HG03103 (cell line): ENCODE data around the gene ABCA13.
"Not testable (repeated sequence)": the region's sequence is repeated elsewhere in the genome, so short reads cannot be mapped to it uniquely, and the experiment has no call there.

Source experiments
- ATAC-seq: cut with Tn5 transposase; IDR thresholded peaks from one replicate; pipeline ENCODE4 v1.9.1; 2021; ENCODE audit warnings: low read depth; ENCODE audit not compliant: unreplicated experiment

The ABCA13 gene, protein sequence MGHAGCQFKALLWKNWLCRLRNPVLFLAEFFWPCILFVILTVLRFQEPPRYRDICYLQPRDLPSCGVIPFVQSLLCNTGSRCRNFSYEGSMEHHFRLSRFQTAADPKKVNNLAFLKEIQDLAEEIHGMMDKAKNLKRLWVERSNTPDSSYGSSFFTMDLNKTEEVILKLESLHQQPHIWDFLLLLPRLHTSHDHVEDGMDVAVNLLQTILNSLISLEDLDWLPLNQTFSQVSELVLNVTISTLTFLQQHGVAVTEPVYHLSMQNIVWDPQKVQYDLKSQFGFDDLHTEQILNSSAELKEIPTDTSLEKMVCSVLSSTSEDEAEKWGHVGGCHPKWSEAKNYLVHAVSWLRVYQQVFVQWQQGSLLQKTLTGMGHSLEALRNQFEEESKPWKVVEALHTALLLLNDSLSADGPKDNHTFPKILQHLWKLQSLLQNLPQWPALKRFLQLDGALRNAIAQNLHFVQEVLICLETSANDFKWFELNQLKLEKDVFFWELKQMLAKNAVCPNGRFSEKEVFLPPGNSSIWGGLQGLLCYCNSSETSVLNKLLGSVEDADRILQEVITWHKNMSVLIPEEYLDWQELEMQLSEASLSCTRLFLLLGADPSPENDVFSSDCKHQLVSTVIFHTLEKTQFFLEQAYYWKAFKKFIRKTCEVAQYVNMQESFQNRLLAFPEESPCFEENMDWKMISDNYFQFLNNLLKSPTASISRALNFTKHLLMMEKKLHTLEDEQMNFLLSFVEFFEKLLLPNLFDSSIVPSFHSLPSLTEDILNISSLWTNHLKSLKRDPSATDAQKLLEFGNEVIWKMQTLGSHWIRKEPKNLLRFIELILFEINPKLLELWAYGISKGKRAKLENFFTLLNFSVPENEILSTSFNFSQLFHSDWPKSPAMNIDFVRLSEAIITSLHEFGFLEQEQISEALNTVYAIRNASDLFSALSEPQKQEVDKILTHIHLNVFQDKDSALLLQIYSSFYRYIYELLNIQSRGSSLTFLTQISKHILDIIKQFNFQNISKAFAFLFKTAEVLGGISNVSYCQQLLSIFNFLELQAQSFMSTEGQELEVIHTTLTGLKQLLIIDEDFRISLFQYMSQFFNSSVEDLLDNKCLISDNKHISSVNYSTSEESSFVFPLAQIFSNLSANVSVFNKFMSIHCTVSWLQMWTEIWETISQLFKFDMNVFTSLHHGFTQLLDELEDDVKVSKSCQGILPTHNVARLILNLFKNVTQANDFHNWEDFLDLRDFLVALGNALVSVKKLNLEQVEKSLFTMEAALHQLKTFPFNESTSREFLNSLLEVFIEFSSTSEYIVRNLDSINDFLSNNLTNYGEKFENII (N-terminal part only)

DNA sequence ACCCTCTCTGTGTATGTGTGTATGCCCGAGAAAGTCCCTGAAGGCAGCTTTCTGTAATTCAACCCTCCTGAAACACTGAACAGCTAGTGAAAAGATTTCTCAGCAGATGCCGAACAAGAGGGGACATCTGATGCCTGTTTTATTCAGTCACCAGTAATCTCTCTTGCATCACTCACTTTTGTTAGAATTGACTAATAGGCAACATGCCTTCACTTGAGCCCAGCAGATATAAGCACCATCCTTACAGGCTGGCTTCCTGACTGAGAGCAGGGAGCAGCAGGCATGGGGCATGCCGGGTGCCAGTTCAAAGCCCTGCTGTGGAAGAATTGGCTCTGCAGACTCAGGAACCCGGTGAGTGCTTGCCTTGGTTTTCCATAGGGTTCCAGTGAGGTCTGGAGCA is at the start of gene ABCA13:
ABCA13 (plus strand) TSS at position 257 of the 400 bp plus-strand sequence; CDS start at position 283, 26 bp downstream.
- ATAC-seq: no peak

DNA sequence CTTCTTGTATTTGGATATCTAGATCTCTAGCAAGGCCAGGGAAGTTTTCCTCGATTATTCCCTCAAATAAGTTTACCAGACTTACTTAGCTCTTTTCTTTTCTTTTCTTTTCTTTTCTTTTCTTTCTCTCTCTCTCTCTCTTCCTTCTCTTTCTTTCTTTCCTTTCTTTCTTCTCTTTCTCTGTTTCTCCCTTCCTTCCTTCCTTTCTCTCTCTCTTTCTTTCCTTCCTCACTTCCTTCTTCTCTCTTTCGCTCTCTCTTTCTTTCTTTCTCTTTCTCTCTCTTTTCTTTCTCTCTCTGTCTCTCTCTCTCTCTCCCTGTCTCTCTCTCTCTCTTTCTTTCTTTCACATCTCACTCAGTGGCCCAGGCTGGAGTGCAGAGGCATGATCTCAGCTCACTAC is 45.2 kb upstream of the ABCA13 start:
- ATAC-seq: no peak

DNA sequence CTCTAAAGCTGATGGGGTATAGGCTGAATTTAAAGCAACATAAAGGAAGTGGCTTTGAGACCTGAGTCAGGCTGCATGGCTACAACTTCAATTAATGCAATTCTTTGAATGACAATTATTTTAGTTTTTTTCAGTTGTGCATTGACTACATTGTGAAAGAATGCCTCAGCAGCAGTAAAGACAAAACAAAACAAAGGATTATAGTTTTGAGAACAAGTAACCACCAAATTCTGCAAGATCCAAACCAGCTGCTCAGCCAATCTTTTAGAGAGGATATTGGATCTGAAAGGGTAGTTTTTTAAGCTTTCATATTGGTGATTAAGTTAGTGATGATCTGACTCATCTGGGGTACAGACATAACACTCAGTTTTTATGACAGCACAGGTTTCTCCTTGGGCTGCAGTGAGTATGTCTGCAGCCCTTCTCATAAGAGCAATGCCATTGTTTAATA is 40.6 kb upstream of the ABCA13 start:
- ATAC-seq: peak; percentile 60

DNA sequence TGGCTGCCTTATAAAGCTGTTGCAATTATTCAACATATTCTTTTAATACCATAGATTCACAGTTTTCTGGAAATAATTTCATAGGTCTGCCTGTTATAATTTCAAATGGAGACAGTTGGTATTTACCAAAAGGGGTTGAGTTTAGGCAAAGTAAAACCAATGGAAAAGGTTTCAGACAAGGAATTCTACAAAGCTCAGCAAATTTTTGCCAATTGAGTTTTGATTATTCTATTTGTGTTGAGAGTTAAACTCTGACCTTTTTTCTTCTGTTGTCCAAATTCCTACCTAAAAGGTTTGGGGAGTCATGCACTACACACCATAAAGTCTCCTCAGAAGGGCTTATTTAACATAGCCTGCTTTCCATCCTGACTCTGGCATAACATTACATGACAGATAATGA is 38.5 kb upstream of the ABCA13 start:
- ATAC-seq: no peak

DNA sequence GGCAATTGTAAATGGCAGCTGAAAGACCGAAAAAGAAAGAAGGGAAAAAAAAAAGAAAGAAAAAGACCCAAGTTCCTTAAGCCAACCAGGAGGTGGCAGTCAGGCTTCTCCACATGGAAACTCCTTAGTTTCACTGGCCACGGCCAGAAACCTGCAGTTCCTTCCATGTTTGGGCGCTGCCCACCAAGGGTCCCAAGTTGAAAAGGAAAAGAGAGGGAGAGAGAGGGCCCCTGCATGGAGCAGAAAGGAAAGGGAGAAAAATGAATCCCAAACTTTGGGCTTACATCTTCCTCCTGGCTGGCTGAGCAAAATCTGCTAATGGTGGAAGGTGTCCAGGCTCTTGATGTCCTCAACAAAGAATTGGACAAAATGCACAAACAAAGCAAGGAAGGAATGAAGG is 31.8 kb upstream of the ABCA13 start:
- no peak for ATAC-seq

DNA sequence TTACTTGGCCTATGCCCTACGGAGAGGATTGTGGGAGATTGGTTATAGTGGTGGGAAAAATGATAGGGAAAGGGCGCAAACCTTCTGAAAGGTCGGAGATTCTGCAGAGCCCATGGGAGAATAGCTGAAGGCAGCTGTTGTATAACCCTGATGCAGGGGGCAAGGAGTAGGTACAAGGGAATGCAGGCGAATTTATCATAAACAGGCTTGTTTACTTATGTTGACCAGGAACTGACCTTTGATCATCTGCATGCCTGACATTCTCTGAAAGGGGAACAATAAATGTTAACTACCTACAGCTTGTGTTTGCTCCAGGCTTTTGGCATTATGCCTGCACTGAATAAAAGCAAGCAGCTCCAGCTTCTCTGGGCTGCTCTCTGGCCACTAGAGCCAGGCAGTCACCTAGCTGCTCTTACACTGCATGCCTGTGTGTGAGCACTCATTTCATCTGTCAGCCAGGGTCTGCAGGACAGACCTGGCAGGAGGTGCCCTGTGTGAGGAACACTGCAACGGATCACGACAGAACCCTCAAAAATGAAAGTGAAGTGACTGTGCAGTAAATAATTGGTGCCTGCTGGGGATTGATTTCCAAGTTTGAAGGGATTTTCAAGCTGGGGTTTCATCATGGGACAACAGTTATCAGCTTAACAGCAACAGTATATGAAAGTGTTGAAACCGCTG is 31.1 kb upstream of the ABCA13 start:
- ATAC-seq: no peak

DNA sequence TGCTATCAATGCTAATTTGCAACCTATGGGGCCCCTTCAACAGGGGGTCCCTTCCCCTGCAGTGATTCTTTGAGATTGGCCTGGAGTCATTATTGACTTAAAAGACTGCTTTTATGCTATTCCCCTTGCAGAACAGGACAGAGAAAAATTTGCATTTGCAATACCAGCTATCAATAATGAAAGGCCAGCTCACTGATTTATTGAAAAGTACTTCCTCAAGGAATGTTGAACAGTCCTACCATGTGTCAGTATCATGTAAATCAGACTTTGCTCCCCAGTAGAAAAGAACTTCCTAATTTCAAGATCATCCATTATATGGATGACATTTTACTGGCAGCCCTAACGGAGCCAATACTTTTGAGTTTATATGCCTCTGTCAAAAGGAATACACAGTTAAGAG is 29.7 kb upstream of the ABCA13 start:
- no peak for ATAC-seq

DNA sequence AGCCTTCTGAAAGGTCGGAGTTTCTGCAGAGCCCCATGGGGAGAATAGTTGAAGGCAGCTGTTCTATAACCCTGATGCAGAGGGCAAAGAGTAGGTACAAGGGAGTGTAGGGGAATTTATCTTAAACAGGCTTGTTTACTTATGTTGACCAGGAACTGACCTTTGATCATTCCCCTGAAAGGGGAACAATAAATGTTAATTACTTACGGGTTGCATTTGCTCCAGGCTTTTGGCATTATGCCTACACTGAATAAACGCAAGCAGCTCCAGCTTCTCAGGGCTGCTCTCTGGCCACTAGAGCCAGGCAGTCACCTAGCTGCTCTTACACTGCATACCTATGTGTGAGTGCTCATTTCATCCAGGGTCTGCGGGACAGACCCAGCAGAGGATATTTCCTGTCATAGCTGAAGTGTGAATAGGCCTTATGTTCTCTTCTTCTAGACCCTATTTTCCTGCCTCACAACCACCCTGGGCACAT is 26.9 kb upstream of the ABCA13 start:
- no peak for ATAC-seq

DNA sequence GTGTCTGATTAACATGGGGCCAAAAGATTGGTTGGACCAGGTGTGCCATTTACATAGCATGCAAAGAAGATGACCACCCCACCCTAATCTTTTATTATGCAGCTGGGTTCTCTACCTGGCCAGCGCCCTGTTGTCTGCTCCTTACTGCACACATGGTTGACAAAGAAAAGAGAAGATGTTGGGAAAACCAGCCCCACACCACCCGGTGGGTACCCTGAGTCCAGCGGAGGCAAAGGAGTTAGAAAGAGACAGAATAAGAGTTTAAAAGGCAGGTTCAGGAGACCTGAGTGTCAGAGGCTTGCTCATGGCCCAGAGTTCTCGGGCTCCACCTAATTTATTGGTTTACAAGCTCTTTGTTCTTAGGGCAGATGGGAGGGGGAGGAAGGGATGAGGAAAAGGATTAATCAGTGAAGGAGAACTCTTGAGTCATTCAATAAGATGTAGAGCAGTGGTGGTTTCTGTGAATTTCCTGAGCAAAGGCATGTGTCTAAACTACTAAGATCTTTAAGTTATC is 24.1 kb upstream of the ABCA13 start:
- ATAC-seq: no peak

DNA sequence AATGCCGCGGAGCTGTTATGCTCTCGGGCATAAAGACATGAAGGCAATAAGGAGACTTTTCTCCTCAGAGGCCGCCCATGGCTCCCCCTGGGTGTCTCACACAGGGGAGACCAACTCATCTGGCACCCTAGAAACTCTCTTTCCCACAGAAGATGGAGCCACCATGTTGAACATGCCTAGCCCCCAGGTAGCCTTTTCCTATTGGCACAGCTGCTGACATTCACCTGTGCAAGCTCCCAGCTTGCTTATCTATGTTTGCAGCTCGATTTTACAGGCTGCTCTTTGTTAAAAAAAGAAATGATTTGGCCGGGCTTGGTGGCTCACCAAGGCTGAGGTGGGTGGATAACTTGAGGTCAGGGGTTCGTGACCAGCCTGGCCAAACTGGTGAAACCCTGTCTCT is 23.6 kb upstream of the ABCA13 start:
- not testable (repeated sequence) for ATAC-seq

DNA sequence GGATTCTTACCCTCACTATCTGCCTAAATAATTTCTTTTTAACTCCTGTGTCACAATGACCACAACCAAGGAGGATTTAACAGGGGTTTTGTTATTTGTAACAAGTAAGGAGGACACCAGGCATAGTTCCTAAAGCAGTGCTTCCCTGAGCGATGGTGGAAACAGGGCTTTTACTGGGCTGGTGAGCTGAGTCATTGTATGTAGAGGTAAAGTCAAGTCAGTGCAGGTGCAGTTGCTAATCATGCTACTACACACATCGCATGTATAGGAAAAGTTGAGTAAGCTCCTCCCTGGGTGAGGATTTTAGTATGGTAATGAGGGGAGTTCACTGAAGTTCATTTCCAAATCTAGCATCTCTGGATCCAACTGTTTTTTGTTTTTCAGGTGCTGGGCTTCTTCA is 22.9 kb upstream of the ABCA13 start:
- no peak for ATAC-seq

DNA sequence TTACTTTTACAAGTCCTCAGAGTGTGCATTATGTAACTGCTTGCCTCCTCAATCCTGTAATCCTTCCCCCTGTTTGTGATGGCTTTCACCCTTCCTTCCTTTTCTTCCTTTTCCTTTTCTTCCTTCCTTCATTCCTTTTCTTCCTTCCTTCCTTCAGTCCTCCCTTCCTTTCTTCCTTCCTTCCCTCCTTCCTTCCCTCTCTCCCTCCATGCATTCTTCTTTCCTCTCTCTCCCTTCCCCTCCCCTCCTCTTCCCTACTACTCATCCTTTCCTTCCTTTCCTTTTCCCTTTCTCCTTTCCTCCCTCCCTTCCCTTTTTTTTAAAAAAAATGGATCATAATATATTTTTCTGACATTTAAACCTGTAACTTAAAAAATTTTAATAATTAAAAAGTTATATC is 22.2 kb upstream of the ABCA13 start:
- no peak for ATAC-seq

DNA sequence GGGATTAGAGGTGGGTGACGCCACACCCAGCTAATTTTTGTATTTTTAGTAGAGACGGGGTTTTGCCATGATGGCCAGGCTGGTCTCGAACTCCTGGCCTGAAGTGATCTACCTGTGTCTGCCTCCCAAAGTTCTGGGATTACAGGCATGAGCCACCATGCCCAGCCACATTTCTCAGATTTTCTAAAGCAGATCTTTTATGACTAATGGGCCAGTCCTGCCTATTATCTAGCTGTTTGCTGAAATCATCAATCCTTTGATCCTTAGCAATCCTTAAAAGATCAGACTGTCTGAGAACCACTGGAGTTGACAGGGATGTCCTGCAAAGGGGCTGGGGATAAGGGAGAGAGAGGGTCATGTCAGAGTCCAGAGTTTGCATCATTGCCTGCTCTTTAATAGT is 21.2 kb upstream of the ABCA13 start:
- no peak for ATAC-seq

DNA sequence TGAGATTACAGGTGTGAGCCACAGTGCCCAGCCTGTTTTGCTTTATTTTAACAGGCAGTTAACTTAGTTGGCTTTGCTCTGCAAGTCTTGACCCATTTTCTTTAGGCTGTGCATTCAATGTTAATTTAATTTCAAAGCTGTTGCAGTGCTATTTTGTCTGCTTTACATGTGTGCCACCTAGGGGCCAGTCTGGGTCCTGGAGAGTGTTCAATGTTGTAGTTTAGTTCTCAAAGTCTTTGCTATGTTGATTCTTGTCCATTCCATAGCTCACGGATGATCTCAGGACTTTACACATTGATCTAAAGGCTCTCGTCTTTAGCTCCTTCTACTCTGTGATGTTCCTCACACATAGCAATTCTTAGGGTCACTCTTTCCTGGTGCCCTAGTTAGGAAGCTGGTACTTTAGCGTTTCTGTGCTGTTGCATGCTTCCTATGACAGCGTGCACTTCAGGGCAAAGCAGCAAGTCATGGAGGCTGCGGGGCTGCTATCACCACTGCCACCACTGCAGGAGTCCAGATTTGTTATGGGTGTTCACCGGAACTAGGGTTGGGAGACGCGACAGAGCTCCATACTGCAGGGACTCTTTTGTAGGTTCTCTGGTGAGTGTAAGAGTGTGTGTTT is 16.4 kb upstream of the ABCA13 start:
- no peak for ATAC-seq

DNA sequence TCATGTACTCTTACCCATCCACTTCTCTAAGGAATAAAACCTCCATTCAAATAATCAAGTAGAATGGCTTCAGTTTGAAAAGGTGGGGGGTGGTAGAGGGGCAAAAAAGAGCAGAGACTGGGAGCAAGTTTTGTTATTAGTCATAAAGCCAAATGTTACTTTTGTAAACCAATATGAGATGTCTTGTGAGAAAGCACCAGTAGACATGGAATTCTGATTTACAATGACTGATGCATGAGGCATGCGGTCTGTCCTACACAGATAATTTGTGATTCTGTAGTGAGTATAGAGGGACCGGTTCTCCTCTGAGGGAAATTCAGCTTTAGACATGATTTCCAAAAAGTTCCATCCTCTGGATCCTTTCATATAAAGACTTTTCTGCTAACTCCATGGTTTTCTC is 12.9 kb upstream of the ABCA13 start:
- ATAC-seq: no peak

DNA sequence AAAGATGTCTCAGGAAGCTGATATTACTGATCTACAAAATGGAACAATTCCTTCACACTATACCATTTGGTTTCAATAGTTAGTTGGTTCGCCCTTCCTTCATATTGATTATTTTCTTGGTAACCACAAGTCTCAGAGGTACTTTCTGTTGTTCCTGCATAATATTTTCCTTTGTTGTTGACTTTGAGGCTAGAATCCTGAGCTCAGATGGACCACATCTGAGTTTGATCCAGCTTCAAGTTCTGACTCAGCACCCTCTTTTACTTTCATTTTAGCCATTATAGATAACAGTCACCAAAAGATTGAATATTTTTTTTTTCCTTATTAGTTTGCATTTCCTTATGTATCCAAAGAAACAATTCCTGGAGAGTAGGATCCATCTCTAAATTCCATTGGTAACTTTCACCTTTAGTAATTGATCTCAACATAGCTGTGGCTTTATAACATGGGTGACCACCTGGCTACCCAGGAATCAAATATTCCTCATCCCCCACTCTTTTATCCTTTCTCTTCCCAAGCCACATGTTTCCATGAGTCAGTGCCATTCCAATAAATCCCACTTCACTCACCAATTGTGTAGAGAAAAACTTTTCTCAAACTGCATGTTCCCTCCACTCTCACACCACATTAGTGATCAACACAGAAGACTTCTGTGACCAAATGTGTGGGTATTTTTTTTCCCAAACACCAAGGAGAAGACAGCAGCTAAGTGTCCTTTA is 9.7 kb upstream of the ABCA13 start:
- ATAC-seq: no peak

DNA sequence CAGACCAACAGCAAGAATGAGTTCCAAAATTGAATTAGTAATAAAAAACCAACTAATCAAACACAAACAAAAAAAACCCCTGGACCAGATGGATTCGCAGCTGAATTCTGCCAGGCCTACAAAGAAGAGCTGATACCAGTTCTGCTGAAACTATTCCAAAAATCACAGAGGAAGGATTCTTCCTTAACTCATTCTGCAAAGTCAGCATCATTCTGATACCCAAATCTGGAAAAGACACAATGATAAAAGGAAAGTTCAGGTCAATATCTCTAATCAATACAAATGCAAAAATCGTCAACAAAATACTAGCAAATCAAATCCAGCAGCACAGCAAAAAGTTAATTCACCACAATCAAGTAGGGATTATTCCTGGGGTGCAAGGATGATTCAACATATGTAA is 6.1 kb upstream of the ABCA13 start:
- ATAC-seq: no peak

DNA sequence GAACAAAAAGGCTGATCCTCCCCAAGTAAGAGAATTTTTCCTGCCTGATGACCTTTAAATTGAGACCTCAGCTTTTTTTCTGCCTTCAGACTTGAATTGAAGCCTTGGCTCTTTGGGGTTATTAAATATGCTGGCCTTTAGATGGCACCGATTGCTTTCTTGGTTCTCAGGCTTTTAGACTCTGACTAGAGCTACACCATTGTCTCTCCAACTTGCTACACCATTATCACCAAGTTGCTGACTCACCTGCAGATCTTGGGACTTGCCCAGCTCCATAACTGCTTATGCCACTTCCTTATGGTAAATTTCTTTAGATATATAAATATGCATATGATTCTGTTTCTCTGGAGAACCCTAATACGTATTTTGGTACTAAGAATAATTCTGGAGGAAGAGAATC is 3.1 kb upstream of the ABCA13 start:
- no peak for ATAC-seq

DNA sequence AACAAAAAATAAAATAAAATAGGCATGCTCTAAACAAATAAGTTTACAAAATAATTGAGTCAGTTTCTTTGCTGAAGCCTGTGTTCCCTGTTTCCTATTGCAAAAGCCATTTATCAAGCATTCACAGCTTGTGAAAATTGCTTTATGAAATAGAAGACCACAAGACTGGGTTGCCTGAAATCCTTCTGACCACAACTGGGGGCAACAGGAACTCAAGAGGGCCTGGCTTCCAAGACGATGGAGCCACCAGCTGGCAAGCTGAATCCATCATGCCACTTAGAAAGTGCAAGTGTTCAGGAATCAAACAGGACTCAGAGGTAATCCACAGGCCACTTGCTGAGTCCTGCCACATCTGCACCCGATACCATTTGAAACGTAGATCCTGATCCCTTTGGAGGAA is 752 bp upstream of the ABCA13 start:
- ATAC-seq: no peak
